Breast epithelium (tissue), 3 donors: ENCODE measurements around the gene TBR1.

Experiments
- POLR2A ChIP-seq: fragments of 450-650 bp; IDR thresholded peaks from one replicate; pipeline ENCODE4 v1.6.1; 2016; ENCODE audit warnings: antibody characterized with exemption, mild to moderate bottlenecking, moderate library complexity
- POLR2AphosphoS5 ChIP-seq, 3 donors: sonication (generic); formaldehyde crosslinking; IDR thresholded peaks; one replicate each; pipeline ENCODE4 v1.6.1; 2017; ENCODE audit warnings: antibody characterized with exemption in 3 of 3
- TF ChIP-seq, protein P1 (sequence below), 3 donors: fragments of 450-650 bp; IDR thresholded peaks; one replicate each; pipeline ENCODE4 v1.5.1; 2016 to 2017; ENCODE audit warnings: antibody characterized with exemption in 3 of 3, mild to moderate bottlenecking in 3 of 3, moderate library complexity in 3 of 3

DNA sequence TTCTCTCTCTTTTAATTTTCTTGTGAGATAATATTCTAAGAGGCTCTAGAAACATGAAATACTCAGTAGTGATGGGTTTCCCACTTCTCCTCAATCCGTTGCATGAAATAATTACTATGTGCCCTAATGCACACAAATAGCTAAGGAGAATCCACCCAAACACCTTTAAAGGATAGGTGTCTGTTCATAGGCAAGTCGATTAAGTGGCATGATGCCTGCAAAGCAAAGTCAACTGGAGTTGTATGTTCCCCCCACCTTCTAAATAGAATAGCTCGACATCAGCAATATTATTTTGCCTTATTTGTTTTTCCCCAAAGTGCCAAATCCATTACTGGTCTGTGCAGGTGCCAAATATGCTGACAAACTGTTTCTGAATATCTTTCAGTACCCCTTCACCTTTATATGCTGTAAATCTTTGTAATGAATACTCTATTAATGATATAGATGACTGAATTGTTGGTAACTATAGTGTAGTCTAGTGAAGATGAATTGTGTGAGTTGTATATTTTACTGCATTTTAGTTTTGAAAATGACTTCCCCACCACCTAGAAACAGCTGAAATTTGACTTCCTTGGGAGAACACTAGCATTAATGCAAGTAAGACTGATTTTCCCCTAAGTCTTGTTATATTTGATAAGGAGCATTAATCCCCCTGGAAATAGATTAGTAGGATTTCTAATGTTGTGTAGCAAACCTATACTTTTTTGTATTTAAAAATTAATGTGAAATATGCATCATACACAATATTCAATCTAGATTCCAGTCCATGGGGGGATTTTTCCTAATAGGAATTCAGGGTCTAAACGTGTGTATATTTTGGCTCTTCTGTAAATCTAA lies 9.0 kb downstream of the TBR1 start:
- TF ChIP-seq, protein P1, sequence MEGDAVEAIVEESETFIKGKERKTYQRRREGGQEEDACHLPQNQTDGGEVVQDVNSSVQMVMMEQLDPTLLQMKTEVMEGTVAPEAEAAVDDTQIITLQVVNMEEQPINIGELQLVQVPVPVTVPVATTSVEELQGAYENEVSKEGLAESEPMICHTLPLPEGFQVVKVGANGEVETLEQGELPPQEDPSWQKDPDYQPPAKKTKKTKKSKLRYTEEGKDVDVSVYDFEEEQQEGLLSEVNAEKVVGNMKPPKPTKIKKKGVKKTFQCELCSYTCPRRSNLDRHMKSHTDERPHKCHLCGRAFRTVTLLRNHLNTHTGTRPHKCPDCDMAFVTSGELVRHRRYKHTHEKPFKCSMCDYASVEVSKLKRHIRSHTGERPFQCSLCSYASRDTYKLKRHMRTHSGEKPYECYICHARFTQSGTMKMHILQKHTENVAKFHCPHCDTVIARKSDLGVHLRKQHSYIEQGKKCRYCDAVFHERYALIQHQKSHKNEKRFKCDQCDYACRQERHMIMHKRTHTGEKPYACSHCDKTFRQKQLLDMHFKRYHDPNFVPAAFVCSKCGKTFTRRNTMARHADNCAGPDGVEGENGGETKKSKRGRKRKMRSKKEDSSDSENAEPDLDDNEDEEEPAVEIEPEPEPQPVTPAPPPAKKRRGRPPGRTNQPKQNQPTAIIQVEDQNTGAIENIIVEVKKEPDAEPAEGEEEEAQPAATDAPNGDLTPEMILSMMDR (IDR thresholded peaks at IDR 0.05), result no peak
- TF ChIP-seq POLR2A (no peak), POLR2AphosphoS5 (IDR thresholded peaks at IDR 0.05) (no peak)
